ENCODE results near the gene PCA3.

Gene PCA3

DNA sequence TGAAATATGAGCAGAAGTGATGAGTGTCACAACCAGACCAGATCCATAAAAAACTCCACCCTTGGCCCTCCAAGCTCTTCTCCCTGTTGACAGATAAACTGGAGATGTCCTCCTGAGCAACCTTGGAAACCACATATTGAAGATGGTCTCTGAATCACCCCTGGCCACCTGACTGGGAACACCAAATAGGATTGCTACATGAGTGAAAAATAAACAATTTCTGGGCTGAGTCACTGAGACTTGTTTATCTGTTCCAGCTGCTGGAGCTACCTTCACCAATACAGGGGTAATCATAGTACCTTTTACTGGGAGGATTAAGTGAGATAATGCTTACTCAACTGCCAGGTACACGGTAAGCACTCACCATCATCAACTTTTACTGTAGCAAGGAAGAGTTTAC lies 53.3 kb downstream of the PCA3 start:
- H3K4me3 ChIP-seq (ENCODE audit: low read depth, low read length): no peak overlapping the region
- TF ChIP-seq, protein P1, sequence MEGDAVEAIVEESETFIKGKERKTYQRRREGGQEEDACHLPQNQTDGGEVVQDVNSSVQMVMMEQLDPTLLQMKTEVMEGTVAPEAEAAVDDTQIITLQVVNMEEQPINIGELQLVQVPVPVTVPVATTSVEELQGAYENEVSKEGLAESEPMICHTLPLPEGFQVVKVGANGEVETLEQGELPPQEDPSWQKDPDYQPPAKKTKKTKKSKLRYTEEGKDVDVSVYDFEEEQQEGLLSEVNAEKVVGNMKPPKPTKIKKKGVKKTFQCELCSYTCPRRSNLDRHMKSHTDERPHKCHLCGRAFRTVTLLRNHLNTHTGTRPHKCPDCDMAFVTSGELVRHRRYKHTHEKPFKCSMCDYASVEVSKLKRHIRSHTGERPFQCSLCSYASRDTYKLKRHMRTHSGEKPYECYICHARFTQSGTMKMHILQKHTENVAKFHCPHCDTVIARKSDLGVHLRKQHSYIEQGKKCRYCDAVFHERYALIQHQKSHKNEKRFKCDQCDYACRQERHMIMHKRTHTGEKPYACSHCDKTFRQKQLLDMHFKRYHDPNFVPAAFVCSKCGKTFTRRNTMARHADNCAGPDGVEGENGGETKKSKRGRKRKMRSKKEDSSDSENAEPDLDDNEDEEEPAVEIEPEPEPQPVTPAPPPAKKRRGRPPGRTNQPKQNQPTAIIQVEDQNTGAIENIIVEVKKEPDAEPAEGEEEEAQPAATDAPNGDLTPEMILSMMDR (IDR thresholded peaks at IDR 0.05; ENCODE audit: borderline replicate concordance, insufficient read depth, low read depth, low read length): no peak

DNA sequence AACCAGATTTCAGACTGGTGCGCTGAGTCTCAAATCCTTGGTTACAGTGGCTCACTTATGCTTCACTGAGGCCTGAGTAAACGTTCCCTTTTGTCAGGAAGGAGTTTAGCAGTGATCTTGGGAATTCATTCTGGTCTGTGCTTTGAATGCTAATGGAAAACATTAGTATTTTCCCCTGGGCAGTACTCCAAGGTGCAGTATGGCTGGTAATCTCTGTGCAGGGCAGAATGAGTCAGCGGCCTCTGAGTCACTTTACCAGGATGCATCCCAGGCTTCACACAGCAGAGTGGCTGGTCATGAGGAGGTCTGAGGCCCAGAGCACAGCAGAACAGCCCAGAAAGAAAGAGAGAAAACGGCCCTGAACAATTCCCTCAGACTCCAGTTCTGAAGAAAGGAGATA lies 54.0 kb downstream of the PCA3 start:
- TF ChIP-seq, protein P1 (IDR thresholded peaks at IDR 0.05; ENCODE audit: borderline replicate concordance, insufficient read depth, low read depth, low read length): no peak
- H3K4me3 ChIP-seq (ENCODE audit: low read depth, low read length): no peak overlapping the region

- H3K4me3 ChIP-seq (ENCODE audit: low read depth, low read length): no peak overlapping the region
- TF ChIP-seq, protein P1 (IDR thresholded peaks at IDR 0.05; ENCODE audit: borderline replicate concordance, insufficient read depth, low read depth, low read length): no peak
Measured at GRCh38 chr9:76820431-76820830, 56.2 kb downstream of the PCA3 start.

GRCh38 chr9:76827296-76828080 lies 63.2 kb downstream of the PCA3 start:
- TF ChIP-seq, protein P1 (IDR thresholded peaks at IDR 0.05; ENCODE audit: borderline replicate concordance, insufficient read depth, low read depth, low read length): no peak
- no peak overlapping the region for H3K4me3 ChIP-seq (ENCODE audit: low read depth, low read length)

GRCh38 chr9:76828447-76828846 lies 64.2 kb downstream of the PCA3 start:
- no peak overlapping the region for H3K4me3 ChIP-seq (ENCODE audit: low read depth, low read length)
- TF ChIP-seq, protein P1 (IDR thresholded peaks at IDR 0.05; ENCODE audit: borderline replicate concordance, insufficient read depth, low read depth, low read length): no peak

GRCh38 chr9:76835571-76836283 lies 71.5 kb downstream of the PCA3 start:
- TF ChIP-seq, protein P1 (IDR thresholded peaks at IDR 0.05; ENCODE audit: borderline replicate concordance, insufficient read depth, low read depth, low read length): no peak
- no peak overlapping the region for H3K4me3 ChIP-seq (ENCODE audit: low read depth, low read length)

Data from GM12875 (cell line).